Endothelial cell of umbilical vein (primary cell): Measurements from ENCODE around the gene MTCL1. TPM values are rescaled to one million over a fixed set of nuclear protein-coding genes. Genes with fewer than 3 reads are reported as not detected.

Source experiments
- BruUV-seq: library from RNA; stranded (reverse); fragments of 400-500 nt; replicated peaks from 2 replicates; lab custom pipeline; 2021; lab: Mats Ljungman, UMichigan
- CTCF ChIA-PET: fragments of 300-600, 350-600 bp; sonication (Branson Sonifier 250); formaldehyde crosslinking; loops from one replicate; lab custom pipeline; 2021; ENCODE audit warnings: antibody characterized with exemption, inconsistent platforms; lab: Charles Lee
- POLR2A ChIA-PET: fragments of 300-600, 350-600 bp; sonication (Branson Sonifier 250); formaldehyde crosslinking; loops from one replicate; lab custom pipeline; 2021; ENCODE audit warnings: antibody characterized with exemption, inconsistent platforms; lab: Charles Lee
- DNase-seq: peaks from one replicate; pipeline ENCODE4 v3.0.0-alpha.2; 2011; ENCODE audit warnings: low read depth, low spot score
- FAIRE-seq: peaks from 2 replicates; lab custom pipeline; 2011; peaks lifted over from hg19 to GRCh38; lab: Jason Lieb, UNC
- H2AFZ ChIP-seq: 2 replicates; pipeline ENCODE4 v1.6.0; 2012; ENCODE audit warnings: low read depth, low read length, control low read depth, inconsistent platforms
- H3K27ac ChIP-seq: 2 replicates; pipeline ENCODE4 v1.5.1; 2011; ENCODE audit warnings: low read depth, mild to moderate bottlenecking, control low read depth, low read length, moderate library complexity; ENCODE audit not compliant: insufficient read depth
- H3K27me3 ChIP-seq, 2 experiments: 2 replicates each; pipeline versions ENCODE4 v1.6.0 to v1.6.1; 2011; ENCODE audit warnings: low read length in 2 of 2, mixed read lengths in 1 of 2; ENCODE audit not compliant: control insufficient read depth in 2 of 2, insufficient read depth in 2 of 2
- H3K36me3 ChIP-seq, 2 experiments: 2 replicates in 1 of 2; 3 replicates in 1 of 2; pipeline ENCODE4 v1.5.1; 2011; ENCODE audit warnings: low read length in 2 of 2, mild to moderate bottlenecking in 1 of 2, moderate library complexity in 1 of 2; ENCODE audit not compliant: control insufficient read depth in 2 of 2, insufficient read depth in 2 of 2; ENCODE audit errors: extremely low read depth in 1 of 2
- H3K4me1 ChIP-seq: 3 replicates; pipeline ENCODE4 v1.5.1; 2011; ENCODE audit warnings: mild to moderate bottlenecking, low read length; ENCODE audit not compliant: control insufficient read depth, insufficient read depth; ENCODE audit errors: extremely low read depth
- H3K4me2 ChIP-seq: 2 replicates; pipeline ENCODE4 v1.6.1; 2011; ENCODE audit warnings: low read length, control low read depth, mixed read lengths; ENCODE audit not compliant: insufficient read depth
- H3K4me3 ChIP-seq, 3 experiments: fragments of 200-600 bp in 1 of 3; sonication (generic), shearing (Covaris generic) in 1 of 3; replicated peaks in 1 of 3; 2 replicates each; pipeline ENCODE4 v1.5.1; 2011 to 2016; ENCODE audit warnings: control low read depth in 3 of 3, low read length in 3 of 3, mild to moderate bottlenecking in 2 of 3, inconsistent platforms in 1 of 3, low read depth in 1 of 3, moderate library complexity in 1 of 3; ENCODE audit not compliant: insufficient read depth in 1 of 3
- H3K79me2 ChIP-seq: 2 replicates; pipeline ENCODE4 v1.6.0; 2012; ENCODE audit warnings: low read length, inconsistent platforms; ENCODE audit not compliant: control insufficient read depth, insufficient read depth
- H3K9ac ChIP-seq: replicated peaks from 2 replicates; pipeline ENCODE3; 2011; ENCODE audit warnings: low read length, control low read depth; ENCODE audit not compliant: insufficient read depth; ENCODE audit errors: extremely low read depth
- H3K9me1 ChIP-seq: replicated peaks from 3 replicates; pipeline ENCODE4 v1.6.0; 2011; ENCODE audit warnings: mild to moderate bottlenecking, low read length; ENCODE audit not compliant: control insufficient read depth, insufficient read depth; ENCODE audit errors: extremely low read depth
- H3K9me3 ChIP-seq: replicated peaks from 2 replicates; pipeline ENCODE4 v1.5.1; 2012; ENCODE audit warnings: low read length, inconsistent platforms; ENCODE audit not compliant: control insufficient read depth, insufficient read depth
- H4K20me1 ChIP-seq: replicated peaks from 2 replicates; pipeline ENCODE3; 2011; ENCODE audit warnings: mild to moderate bottlenecking, low read length; ENCODE audit not compliant: control insufficient read depth, insufficient read depth; ENCODE audit errors: extremely low read depth
- CTCF ChIP-seq, 2 donors: IDR thresholded peaks; 1 replicate in 1 of 2; 2 replicates in 1 of 2; pipeline ENCODE4 v1.5.1; 2011; ENCODE audit warnings: low read length in 2 of 2, mild to moderate bottlenecking in 2 of 2, moderate library complexity in 2 of 2, control low read depth in 1 of 2, inconsistent platforms in 1 of 2, low read depth in 1 of 2; ENCODE audit not compliant: insufficient read depth in 1 of 2; ENCODE audit errors: extremely low read depth in 1 of 2
- EZH2 ChIP-seq: IDR thresholded peaks from 2 replicates; pipeline ENCODE4 v1.6.1; 2012; ENCODE audit warnings: borderline replicate concordance, low read depth, mild to moderate bottlenecking, moderate library complexity, low read length, inconsistent platforms; ENCODE audit not compliant: severe bottlenecking
- FOS ChIP-seq: IDR thresholded peaks from 2 replicates; pipeline ENCODE4 v1.6.1; 2011; ENCODE audit warnings: mild to moderate bottlenecking, low read length, moderate library complexity, borderline replicate concordance; ENCODE audit not compliant: insufficient read depth
- GATA2 ChIP-seq: IDR thresholded peaks from 2 replicates; pipeline ENCODE4 v1.7.0; 2011; ENCODE audit warnings: low read depth, mild to moderate bottlenecking, moderate library complexity, mixed read lengths, low read length; ENCODE audit not compliant: insufficient read length, insufficient read depth
- JUN ChIP-seq: IDR thresholded peaks from 2 replicates; pipeline ENCODE4 v1.6.1; 2011; ENCODE audit warnings: borderline replicate concordance, low read depth; ENCODE audit not compliant: insufficient read length, insufficient read depth
- MAX ChIP-seq: IDR thresholded peaks from 2 replicates; pipeline ENCODE4 v1.6.1; 2011; ENCODE audit not compliant: insufficient read depth, insufficient read length
- MYC ChIP-seq: IDR thresholded peaks from one replicate; pipeline ENCODE4 v1.6.1; 2011; ENCODE audit warnings: mild to moderate bottlenecking, low read depth, low read length
- POLR2A ChIP-seq: IDR thresholded peaks from 2 replicates; pipeline ENCODE4 v1.6.1; 2012; ENCODE audit warnings: low read depth, mild to moderate bottlenecking, control low read depth, low read length
- POLR2AphosphoS5 ChIP-seq: IDR thresholded peaks from 2 replicates; pipeline ENCODE4 v1.6.1; 2012; ENCODE audit warnings: low read depth, mild to moderate bottlenecking, control low read depth, low read length, moderate library complexity; ENCODE audit not compliant: insufficient read depth
- dilution Hi-C: fragments of 300-500 bp; cut with MboI; formaldehyde crosslinking; loops from one replicate; pipeline ENCODE4 v1.15.0; 2019; ENCODE audit warnings: low sequenced_read_pairs; ENCODE audit not compliant: extremely low pct_ligation_motif_present
- intact Hi-C: fragments of 100-400 bp; cut with micrococcal nuclease; formaldehyde crosslinking; loops from one replicate; pipeline ENCODE4 v1.10.0; 2022
- polyA plus RNA-seq, 4 experiments: library from polyadenylated mRNA; depleted of rRNA in 3 of 4; stranded (reverse) in 3 of 4; unstranded in 1 of 4; fragments of >200 nt; gene quantifications; 2 replicates each; pipeline versions ENCODE4 v1.2.1 to v1.2.3, GENCODE V29; 2011 to 2012; ENCODE audit warnings: missing spikeins in 1 of 4
- total RNA-seq: library from RNA; stranded (reverse); gene quantifications from 2 replicates; pipeline ENCODE4 v1.2.3, GENCODE V29; 2021

MTCL1 gene
- total and polyA plus RNA-seq, 2 donors (not counting 3 experiments of a cell fraction or from before 2014, with no cell fraction given): 11.9 to 75.7 TPM

GRCh38 chr18:8667846-8668245, 37.5 kb upstream of the MTCL1 start:
- Histone ChIP-seq H3K79me2 (no peaks in the 10 kb centered on the region), H3K36me3 (no peaks in the 10 kb centered on the region), H3K4me1 (peaks cover 19% of the 10 kb centered on the region), H3K4me3 (no peak overlapping the region), H3K9me3 (no peaks in the 10 kb centered on the region), H3K9me1 (no peaks in the 10 kb centered on the region), H3K27ac (no peak overlapping the region), H3K27me3 (no peaks in the 10 kb centered on the region), H2AFZ (no peak overlapping the region), H4K20me1 (no peaks in the 10 kb centered on the region), H3K9ac (no peak overlapping the region), H3K4me2 (no peak overlapping the region)
- dilution Hi-C loops (no loop called here), intact Hi-C loops (no loop called here)
- ChIA-PET CTCF (interaction anchor here (1.1 to 1.8 kb wide), 4 partner anchors 10 to 320 kb away, joined by 3 to 17 read pairs (median 4); no protein-coding TSS in a partner anchor), POLR2A (no interaction called here)
- FAIRE-seq: no peak
- BruUV-seq: no TSS peak
- peak; percentile 33 for DNase-seq
- TF ChIP-seq EZH2 (no peak), MYC (no peak), FOS (no peak), JUN (no peak), GATA2 (no peak), CTCF (IDR thresholded peaks at IDR 0.05; ENCODE audit: extremely low read depth in 1 of 2, insufficient read depth in 1 of 2, low read depth in 1 of 2, low read length in 2 of 2) (no peak), POLR2A (no peak), POLR2AphosphoS5 (no peak), MAX (no peak)
